ENCODE measurements around the gene RHBDL1. TPM values are rescaled to one million over a fixed set of nuclear protein-coding genes. Genes with fewer than 3 reads are reported as not detected.
A peak's percentile ranks its signal among the peaks of the same experiment; 100 is the strongest.

RHBDL1 gene
- polyA plus RNA-seq, 1 donor (not counting 4 experiments of a cell fraction or from before 2014, with no cell fraction given), result 0.71 TPM

- Histone ChIP-seq H3K79me2 (ENCODE audit: control insufficient read depth, insufficient read depth, low read length) (no peaks in the 10 kb centered on the region), H3K4me2 (ENCODE audit: control insufficient read depth, extremely low read depth, insufficient read depth, low read depth, low read length) (peak within 1 kb of the TSS; percentile 32), H4K20me1 (ENCODE audit: control insufficient read depth, extremely low read depth, insufficient read depth, low read length) (peaks cover 5% of the 10 kb centered on the region), H3K4me1 (ENCODE audit: control insufficient read depth, extremely low read depth, insufficient read depth, low read length) (no peaks in the 10 kb centered on the region), H3K27me3 (ENCODE audit: control insufficient read depth, extremely low read depth, insufficient read depth, low read length) (peaks cover 92% of the 10 kb centered on the region), H3K4me3 (ENCODE audit: control insufficient read depth in 2 of 3, extremely low read depth in 1 of 3, insufficient read depth in 2 of 3, low read depth in 1 of 3, low read length in 3 of 3) (peak within 1 kb of the TSS in 1 of 3 experiments; percentile 48), H3K9me1 (ENCODE audit: control insufficient read depth, extremely low read depth, insufficient read depth, low read length) (no peaks in the 10 kb centered on the region), H2AFZ (ENCODE audit: control insufficient read depth, low read length) (no peak within 1 kb of the TSS), H3K36me3 (ENCODE audit: control insufficient read depth in 2 of 2, extremely low read depth in 1 of 2, insufficient read depth in 2 of 2, low read length in 2 of 2) (no peaks in the 10 kb centered on the region), H3K27ac (ENCODE audit: control insufficient read depth, insufficient read depth, low read length) (no peak within 1 kb of the TSS), H3K9ac (ENCODE audit: control insufficient read depth, extremely low read depth, insufficient read depth, low read length) (no peak within 1 kb of the TSS), H3K9me3 (ENCODE audit: control insufficient read depth, low read depth, low read length) (no peaks in the 10 kb centered on the region)
- dilution Hi-C loops (cut with MboI; ENCODE audit: extremely low pct_ligation_motif_present, low sequenced_read_pairs), result no loop called here
- FAIRE-seq (no peak), DNase-seq (ENCODE audit: low read depth, low spot score) (no peak)
- TF ChIP-seq CTCF (optimal IDR thresholded peaks at IDR 0.05 in 1 of 3, IDR thresholded peaks at IDR 0.05 in 1 of 3, conservative IDR thresholded peaks at IDR 0.05 in 1 of 3; ENCODE audit: extremely low read depth in 1 of 3, insufficient read depth in 2 of 3, low read length in 3 of 3) (no peak), EZH2 (IDR thresholded peaks at IDR 0.05; ENCODE audit: low read length) (no peak)
Measured at GRCh38 chr16:705431-706188, 30.1 kb downstream of the RHBDL1 start, which contains the start of gene FBXL16. FBXL16 (minus strand) TSS chr16:705801; CDS start chr16:697405, 8,396 bp downstream.

- H3K27ac ChIP-seq (ENCODE audit: control insufficient read depth, insufficient read depth, low read length), result no peak overlapping the region
- H3K36me3 ChIP-seq (ENCODE audit: control insufficient read depth in 2 of 2, extremely low read depth in 1 of 2, insufficient read depth in 2 of 2, low read length in 2 of 2), result no peaks in the 10 kb centered on the region
- no peak overlapping the region for H2AFZ ChIP-seq (ENCODE audit: control insufficient read depth, low read length)
- dilution Hi-C loops (cut with MboI; ENCODE audit: extremely low pct_ligation_motif_present, low sequenced_read_pairs), result no loop called here
- H3K27me3 ChIP-seq (ENCODE audit: control insufficient read depth, extremely low read depth, insufficient read depth, low read length), result peaks cover 92% of the 10 kb centered on the region
- TF ChIP-seq CTCF (optimal IDR thresholded peaks at IDR 0.05 in 1 of 3, IDR thresholded peaks at IDR 0.05 in 1 of 3, conservative IDR thresholded peaks at IDR 0.05 in 1 of 3; ENCODE audit: extremely low read depth in 1 of 3, insufficient read depth in 2 of 3, low read length in 3 of 3) (peak in 1 of 3 experiments; percentile 4), EZH2 (IDR thresholded peaks at IDR 0.05; ENCODE audit: low read length) (peak; percentile 90)
- no peak for FAIRE-seq
- peaks cover 2% of the 10 kb centered on the region for H3K4me1 ChIP-seq (ENCODE audit: control insufficient read depth, extremely low read depth, insufficient read depth, low read length)
- H3K79me2 ChIP-seq (ENCODE audit: control insufficient read depth, insufficient read depth, low read length), result no peaks in the 10 kb centered on the region
- H3K9me3 ChIP-seq (ENCODE audit: control insufficient read depth, low read depth, low read length), result no peaks in the 10 kb centered on the region
- peak overlapping the region in 1 of 3 experiments; percentile 10 for H3K4me3 ChIP-seq (ENCODE audit: control insufficient read depth in 2 of 3, extremely low read depth in 1 of 3, insufficient read depth in 2 of 3, low read depth in 1 of 3, low read length in 3 of 3)
- no peak overlapping the region for H3K9ac ChIP-seq (ENCODE audit: control insufficient read depth, extremely low read depth, insufficient read depth, low read length)
- no peak overlapping the region for H3K4me2 ChIP-seq (ENCODE audit: control insufficient read depth, extremely low read depth, insufficient read depth, low read depth, low read length)
- no peaks in the 10 kb centered on the region for H3K9me1 ChIP-seq (ENCODE audit: control insufficient read depth, extremely low read depth, insufficient read depth, low read length)
- H4K20me1 ChIP-seq (ENCODE audit: control insufficient read depth, extremely low read depth, insufficient read depth, low read length), result peaks cover 5% of the 10 kb centered on the region
- DNase-seq (ENCODE audit: low read depth, low spot score), result no peak
Measured at GRCh38 chr16:706189-707061, 31.0 kb downstream of the RHBDL1 start.
